Germinal center (tissue), 1 donor: ENCODE results near the gene ZNF12.
A peak's percentile ranks its signal among the peaks of the same experiment; 100 is the strongest.
"Not testable (repeated sequence)": the region's sequence is repeated elsewhere in the genome, so short reads cannot be mapped to it uniquely, and the experiment has no call there.

Experiments used
- DNase-seq: peaks from one replicate; pipeline ENCODE4 v3.0.0; 2012; ENCODE audit warnings: mixed read lengths, low spot score

The ZNF12 gene

GRCh38 chr7:6706666-6707407, at the start of gene ZNF12:
ZNF12 (minus strand) TSS chr7:6706947; CDS start chr7:6705173, 1,774 bp downstream.
- DNase-seq, result peak; percentile 96

DNA sequence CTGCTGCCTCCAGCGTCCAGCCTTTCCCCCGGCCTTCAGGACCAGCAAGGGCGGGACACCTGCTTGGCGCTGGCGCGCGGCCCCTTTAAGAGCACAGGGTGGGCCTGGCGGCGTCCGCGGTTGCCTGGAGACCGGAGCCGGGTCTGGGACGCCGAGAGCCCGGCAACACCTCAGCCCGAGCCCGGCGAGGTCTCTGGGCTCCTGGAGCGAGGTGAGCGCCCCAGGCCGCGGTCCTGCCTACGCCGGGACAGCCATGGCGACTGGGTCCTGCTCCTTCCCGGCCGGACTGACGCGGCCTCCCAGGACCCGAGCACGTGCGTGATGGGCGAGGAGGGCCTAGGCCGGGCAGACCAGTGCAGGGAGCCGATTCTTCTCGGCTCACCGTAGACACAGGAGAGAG, 47.2 kb upstream of the ZNF12 start, which contains the start of gene RSPH10B2:
RSPH10B2 (plus strand) TSS at position 140 of the 400 bp plus-strand sequence. CDS start 3,575 bp downstream, outside the sequence.
- not testable (repeated sequence) for DNase-seq

DNA sequence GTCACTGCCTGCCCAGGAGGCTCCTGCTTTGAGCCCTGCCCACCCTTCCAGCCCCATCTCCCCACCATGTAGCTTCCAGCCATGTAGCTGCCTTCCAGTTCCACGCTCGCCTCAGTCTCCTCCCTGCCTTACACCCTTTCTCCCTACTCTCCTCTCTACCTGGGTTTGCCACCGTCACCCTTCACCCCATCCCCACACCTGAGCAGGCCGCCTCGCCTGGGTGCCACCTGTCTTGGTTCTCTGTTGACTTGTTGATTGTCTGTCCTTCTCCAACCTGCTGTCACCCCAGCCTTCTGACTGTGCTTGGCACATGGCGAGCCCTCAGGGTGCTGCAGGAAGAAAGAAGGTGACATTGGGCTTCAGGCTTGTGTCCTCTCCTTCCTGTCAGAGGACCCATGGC, 43.4 kb upstream of the ZNF12 start:
- not testable (repeated sequence) for DNase-seq

- DNase-seq, result not testable (repeated sequence)
These were observed 42.6 kb upstream of the ZNF12 start for GRCh38 chr7:6749335-6749734.

- DNase-seq, result not testable (repeated sequence)
These were observed 37.8 kb upstream of the ZNF12 start for GRCh38 chr7:6744410-6745100.

DNA sequence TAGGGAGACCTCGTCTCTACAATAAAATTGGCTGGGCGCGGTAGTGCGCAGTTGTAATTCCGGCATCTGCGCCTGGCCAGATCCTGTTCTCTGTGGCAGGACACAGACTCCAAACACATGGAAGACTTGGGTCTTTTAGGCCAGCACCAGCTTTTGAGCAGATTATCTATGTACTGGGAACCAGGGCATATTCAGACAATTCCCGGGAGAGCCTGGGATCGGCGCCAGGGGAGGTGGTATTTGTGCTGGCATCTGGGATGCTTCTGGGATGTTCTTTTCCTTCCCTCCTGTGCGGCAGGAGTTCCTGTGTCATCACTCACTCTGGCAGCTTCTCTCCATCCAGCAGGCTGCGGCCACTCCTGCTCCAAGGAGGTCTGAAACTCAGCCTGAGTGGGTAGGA, 31.7 kb upstream of the ZNF12 start:
- DNase-seq, result not testable (repeated sequence)

DNA sequence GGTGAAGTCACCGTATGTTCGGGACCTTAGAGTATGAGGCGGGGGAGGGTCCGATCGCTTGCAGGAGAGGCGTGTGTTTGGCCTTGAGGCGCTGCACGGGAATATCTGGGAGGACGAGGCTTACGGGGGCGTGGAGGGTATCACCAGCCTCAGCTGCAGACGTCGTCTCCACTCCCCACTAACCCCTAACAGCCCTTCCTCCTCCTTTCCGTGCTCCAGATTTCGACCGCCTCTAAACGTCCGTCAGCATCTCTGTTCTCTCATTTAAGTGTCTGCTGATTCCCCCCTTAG, 23.5 kb upstream of the ZNF12 start:
- peak; percentile 17 for DNase-seq

DNA sequence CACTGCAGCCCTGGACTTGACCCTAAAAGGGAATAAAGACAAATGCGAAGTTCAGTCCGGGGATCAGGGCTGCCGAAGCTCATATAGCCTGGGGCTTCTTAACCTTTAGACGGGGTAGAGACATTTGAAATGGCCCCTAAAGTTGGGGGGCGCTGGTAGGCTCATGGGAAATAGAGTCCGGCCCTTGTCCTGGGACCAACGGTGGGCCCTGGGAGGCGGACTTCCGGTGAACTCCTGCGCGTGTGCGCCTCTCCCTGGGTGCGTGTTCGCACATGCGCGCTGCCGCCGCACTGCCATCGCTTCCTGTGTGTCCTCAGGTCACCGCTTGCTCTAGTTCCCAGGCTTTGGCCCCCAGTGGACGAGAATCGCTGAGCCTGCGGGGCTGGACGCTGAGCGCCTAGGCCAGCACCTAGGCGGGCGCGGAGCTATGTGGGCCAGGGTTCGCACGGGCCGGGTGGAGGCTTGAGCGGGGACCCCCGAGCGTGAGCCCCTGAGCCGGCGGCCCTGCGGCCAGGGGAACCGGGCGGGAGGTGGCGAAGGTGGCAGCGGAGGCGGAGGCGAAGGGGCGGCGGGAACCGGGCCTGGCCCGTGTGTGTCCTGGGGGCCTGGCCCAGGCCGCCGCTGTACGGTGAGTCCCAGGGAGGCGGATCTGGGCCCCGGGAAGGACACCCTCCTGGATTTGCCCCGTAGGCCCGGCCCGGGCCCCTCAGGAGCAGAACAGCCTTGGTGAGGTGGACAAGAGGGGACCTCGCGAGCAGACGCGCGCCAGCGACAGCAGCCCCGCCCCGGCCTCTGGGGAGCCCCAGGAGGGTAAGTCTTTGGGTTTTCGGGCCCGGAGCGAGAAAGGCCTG, 23.0 kb upstream of the ZNF12 start:
- DNase-seq, result peak; percentile 90

DNA sequence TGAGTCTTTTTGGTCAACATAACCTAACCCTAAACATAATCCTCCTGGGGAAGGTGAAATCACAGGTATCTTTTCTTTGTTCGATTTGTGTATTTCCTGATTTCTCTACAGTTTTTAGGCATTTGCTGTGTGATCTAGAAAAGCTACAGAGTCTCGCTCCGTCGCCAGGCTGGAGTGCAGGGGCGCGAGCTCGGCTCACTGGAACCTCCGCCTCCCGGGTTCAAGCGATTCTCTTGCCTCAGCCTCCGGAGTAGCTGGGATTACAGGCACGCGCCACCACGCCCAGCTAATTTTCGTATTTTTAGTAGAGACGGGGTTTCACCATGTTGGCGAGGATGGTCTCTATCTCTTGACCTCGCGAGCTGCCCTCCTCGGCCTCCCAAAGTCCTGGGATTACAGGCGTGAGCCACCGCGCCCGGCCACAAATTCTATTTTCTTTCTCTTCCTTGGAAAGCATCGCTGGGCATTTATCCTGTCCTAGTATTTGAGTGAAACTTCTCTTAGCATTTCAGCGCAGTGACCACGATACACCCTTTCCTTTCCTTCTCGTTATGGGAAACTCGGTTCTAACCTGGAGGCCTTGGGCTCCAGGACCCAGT, 22.2 kb upstream of the ZNF12 start:
- not testable (repeated sequence) for DNase-seq

GRCh38 chr7:6727663-6728062, 20.9 kb upstream of the ZNF12 start:
- DNase-seq, result no peak

DNA sequence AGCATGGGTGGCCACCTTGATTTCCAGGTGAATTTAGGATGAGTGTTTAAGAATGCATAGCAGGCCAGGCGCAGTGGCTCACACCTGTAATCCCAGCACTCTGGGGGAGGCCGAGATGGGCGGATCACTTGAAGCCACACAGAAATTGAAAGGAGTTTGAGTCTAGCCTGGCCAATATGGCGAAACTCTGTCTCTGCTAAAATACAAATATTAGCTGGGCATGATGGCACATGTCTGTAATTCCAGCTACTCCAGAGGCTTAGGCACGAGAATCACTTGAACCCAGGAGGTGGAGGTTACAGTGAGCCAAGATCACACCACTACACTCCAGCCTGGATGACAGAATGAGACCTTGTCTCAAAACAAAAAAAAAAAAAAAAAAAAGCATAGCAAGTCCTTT, 19.6 kb upstream of the ZNF12 start:
- not testable (repeated sequence) for DNase-seq

GRCh38 chr7:6725003-6725402, 18.3 kb upstream of the ZNF12 start:
- peak; percentile 68 for DNase-seq

DNA sequence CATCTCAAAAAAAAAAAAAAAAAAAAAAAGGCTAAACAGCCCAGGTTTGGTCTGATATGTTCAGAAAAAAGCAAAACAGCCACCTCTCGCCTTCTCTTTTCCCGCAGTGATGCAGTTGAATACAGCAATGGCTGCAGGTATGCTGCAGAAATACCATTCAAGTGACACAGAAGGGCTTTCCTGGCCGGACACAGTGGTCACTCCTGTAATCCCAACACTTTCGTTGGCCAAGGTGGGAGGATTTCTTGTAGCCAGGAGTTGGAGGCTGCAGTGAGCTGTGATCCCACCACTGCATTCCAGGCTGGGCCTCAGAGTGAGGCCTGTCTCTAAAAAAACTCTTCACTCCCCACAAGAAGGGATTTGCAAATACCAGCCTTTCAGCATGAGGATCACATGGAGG, 17.6 kb upstream of the ZNF12 start:
- DNase-seq, result not testable (repeated sequence)

DNA sequence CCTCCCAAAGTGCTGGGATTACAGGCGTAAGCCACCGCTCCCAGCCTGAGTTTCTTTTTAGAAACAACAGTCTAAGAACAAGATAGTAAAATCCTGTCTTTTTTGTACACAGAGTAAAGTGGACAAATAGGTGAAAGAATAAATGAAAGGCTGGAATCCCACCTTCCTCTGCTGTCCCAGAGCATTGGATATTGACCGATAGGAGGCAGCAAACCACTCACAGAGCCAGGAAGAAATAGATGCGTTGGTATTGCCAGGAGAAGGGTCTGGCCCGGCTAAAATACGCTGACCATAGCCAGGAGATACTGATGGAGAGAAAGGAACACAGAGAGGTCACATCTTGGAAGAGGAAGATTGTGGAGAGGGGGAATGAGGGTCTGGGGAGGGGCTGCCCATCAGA, 11.4 kb upstream of the ZNF12 start:
- no peak for DNase-seq

DNA sequence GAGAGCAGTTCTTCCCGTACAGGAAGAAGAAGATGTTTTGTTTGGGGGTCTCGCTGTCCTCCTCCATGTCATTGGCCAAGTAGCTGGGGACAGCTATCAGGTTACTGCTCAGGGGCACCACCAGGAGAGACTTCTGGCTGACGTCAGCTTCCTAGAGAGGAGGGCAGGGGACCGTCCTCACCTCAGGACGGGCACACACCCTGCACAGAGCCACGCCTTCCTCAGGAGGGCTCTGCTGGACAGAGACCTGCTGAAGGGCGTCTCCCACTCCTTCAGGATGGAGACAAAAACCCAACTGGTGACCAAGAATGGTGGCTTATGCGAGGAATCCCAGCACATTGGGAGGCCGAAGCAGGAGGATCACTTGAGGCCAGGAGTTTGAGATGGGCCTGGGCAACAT, 9.2 kb upstream of the ZNF12 start:
- DNase-seq, result not testable (repeated sequence)

- no peak for DNase-seq
These were observed 7.6 kb upstream of the ZNF12 start for GRCh38 chr7:6714360-6714759.

DNA sequence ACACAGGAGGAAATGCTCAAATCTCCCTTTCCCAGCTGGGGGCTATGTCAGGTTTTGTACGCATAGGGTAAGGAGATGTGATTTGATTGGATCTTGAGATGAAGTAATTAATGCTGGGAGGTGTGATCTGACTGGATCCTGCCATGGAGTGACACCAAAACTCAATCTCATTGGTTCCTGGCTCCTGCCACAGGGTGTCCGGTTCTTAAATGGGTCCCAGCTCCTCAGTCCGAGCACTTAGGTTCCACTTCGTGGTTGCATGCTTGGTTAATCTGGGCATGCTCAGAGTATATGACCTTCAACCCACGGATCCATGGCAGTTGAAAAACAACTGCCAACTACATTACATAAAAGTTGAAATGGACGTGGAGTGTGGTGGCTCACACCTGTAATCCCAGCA, 3.1 kb upstream of the ZNF12 start:
- DNase-seq, result no peak

DNA sequence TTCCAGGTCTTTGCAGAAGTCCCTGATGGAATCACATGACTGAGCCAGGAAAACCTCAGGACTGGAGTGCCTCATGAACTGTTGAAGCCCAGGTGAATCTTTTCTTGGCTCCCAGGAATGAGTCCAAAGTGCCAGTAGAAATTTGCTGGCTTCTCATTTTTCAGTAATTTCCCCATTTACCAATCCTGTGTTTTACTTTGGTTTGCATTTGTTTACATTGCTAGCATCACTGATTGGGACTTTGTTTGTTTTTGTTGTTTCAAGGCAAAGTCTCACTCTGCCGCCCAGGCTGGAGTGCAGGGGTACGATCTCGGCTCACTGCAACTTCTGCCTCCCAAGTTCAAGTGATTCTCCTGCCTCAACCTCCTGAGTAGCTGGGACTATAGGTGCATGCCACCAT, 1.6 kb upstream of the ZNF12 start:
- DNase-seq, result no peak

- peak; percentile 28 for DNase-seq
These were observed 635 bp downstream of the ZNF12 start for GRCh38 chr7:6705959-6706665.

DNA sequence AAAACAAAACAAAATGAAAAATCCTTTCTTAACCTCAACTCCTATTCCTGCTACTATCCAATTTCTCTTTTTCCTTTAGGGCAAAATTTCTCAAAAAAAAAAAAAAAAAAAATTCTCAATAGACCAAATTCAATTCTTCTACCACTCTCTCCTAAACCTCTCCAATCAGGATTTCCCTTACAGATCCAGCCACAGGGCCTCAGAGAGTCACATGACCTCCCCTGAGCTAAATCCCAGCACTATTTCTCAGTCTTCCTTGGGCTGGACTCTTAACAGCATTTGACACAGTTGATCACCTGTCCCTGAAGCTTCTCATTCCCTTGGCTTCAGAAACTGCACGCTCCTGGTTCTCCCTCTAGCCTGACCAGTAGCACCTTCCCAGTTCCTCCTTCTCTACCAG, 4.9 kb downstream of the ZNF12 start:
- DNase-seq, result no peak

DNA sequence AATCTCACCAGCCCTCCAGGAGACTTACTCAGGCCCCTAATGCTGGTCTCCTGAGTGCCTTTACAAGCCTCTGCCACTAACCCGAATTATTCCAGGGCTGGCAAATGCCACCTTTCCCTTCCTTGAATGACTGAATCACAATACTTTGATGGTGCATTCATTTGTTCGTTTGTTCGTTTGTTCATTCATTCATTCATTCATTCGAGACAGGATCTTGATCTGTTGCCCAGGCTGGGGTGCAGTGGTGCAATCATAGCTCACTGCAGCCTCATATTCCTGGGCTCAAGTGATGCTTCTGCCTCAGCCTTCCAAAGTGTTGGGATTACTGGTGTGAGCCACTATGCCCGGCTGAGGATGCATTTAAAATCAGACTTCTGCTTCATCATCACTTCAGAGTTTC, 6.0 kb downstream of the ZNF12 start:
- DNase-seq, result no peak
